Left kidney (tissue), 2 donors: Measurements from ENCODE around the gene SLC6A3. TPM values are rescaled to one million over a fixed set of nuclear protein-coding genes. Genes with fewer than 3 reads are reported as not detected.
"Not testable (repeated sequence)": the region's sequence is repeated elsewhere in the genome, so short reads cannot be mapped to it uniquely, and the experiment has no call there.

Source experiments
- DNase-seq: peaks from one replicate; pipeline ENCODE4 v3.0.0-alpha.2; 2013
- polyA plus RNA-seq: library from polyadenylated mRNA; unstranded; fragments of 120-200 nt; gene quantifications from one replicate; pipeline ENCODE4 v1.2.1, GENCODE V29; 2013; ENCODE audit not compliant: insufficient read length

The SLC6A3 gene
- polyA plus RNA-seq, 1 donor = 0.60 TPM

- DNase-seq = no peak
Measured at GRCh38 chr5:1370006-1370405, 75.2 kb downstream of the SLC6A3 start.

- DNase-seq = no peak
Measured at GRCh38 chr5:1368756-1369155, 76.5 kb downstream of the SLC6A3 start.

GRCh38 chr5:1368236-1368635, 77.0 kb downstream of the SLC6A3 start:
- no peak for DNase-seq

- no peak for DNase-seq
Measured at GRCh38 chr5:1367149-1367548, 78.1 kb downstream of the SLC6A3 start.

- DNase-seq = no peak
Measured at GRCh38 chr5:1366514-1366913, 78.7 kb downstream of the SLC6A3 start.

GRCh38 chr5:1364211-1364610, 81.0 kb downstream of the SLC6A3 start:
- no peak for DNase-seq

GRCh38 chr5:1363581-1363980, 81.7 kb downstream of the SLC6A3 start:
- DNase-seq = no peak

GRCh38 chr5:1363160-1363559, 82.1 kb downstream of the SLC6A3 start:
- DNase-seq = no peak

GRCh38 chr5:1362242-1363015, 82.8 kb downstream of the SLC6A3 start:
- DNase-seq = no peak

GRCh38 chr5:1360861-1361260, 84.4 kb downstream of the SLC6A3 start:
- no peak for DNase-seq

GRCh38 chr5:1360367-1360766, 84.9 kb downstream of the SLC6A3 start:
- not testable (repeated sequence) for DNase-seq

- no peak for DNase-seq
Measured at GRCh38 chr5:1359713-1360112, 85.5 kb downstream of the SLC6A3 start.

GRCh38 chr5:1359031-1359645, 86.1 kb downstream of the SLC6A3 start:
- DNase-seq = no peak

- no peak for DNase-seq
Measured at GRCh38 chr5:1358726-1359025, 86.6 kb downstream of the SLC6A3 start.

GRCh38 chr5:1357946-1358725, 87.1 kb downstream of the SLC6A3 start:
- no peak for DNase-seq

- DNase-seq = no peak
Measured at GRCh38 chr5:1356873-1357787, 88.1 kb downstream of the SLC6A3 start.

GRCh38 chr5:1354576-1354975, 90.7 kb downstream of the SLC6A3 start:
- DNase-seq = no peak

GRCh38 chr5:1352231-1353219, 92.7 kb downstream of the SLC6A3 start:
- no peak for DNase-seq

- DNase-seq = no peak
Measured at GRCh38 chr5:1351156-1351555, 94.1 kb downstream of the SLC6A3 start.

GRCh38 chr5:1349246-1349645, 96.0 kb downstream of the SLC6A3 start:
- no peak for DNase-seq

GRCh38 chr5:1348986-1349245, 96.3 kb downstream of the SLC6A3 start:
- DNase-seq = no peak
